HepG2 (cell line): ENCODE data around the gene TSPAN18. TPM values are rescaled to one million over a fixed set of nuclear protein-coding genes. Genes with fewer than 3 reads are reported as not detected.

ENCODE experiments used
- AGO1 ChIP-seq: fragments of 200-400 bp; formaldehyde crosslinking; IDR thresholded peaks from 2 replicates; pipeline ENCODE4 v1.6.1; 2017; ENCODE audit warnings: mild to moderate bottlenecking, low read depth, low read length, moderate library complexity; ENCODE audit not compliant: poor library complexity, severe bottlenecking
- CEBPB ChIP-seq: IDR thresholded peaks from 2 replicates; pipeline ENCODE4 v1.6.1; 2011; ENCODE audit warnings: low read depth, low read length, improper control_type of control experiment, borderline replicate concordance
- CHD2 ChIP-seq: IDR thresholded peaks from 2 replicates; pipeline ENCODE4 v1.6.1; 2011; ENCODE audit warnings: low read depth, low read length, improper control_type of control experiment
- GLI4 ChIP-seq: sonication (generic); formaldehyde crosslinking; IDR thresholded peaks from 2 replicates; pipeline ENCODE4 v1.5.1; 2020; ENCODE audit warnings: missing genetic modification reagents, mild to moderate bottlenecking, moderate library complexity, borderline replicate concordance
- GPN1 ChIP-seq: sonication (generic); formaldehyde crosslinking; IDR thresholded peaks from 2 replicates; pipeline ENCODE4 v1.5.1; 2020; ENCODE audit warnings: missing genetic modification reagents, borderline replicate concordance
- PAX8 ChIP-seq: sonication (generic); formaldehyde crosslinking; IDR thresholded peaks from 2 replicates; pipeline ENCODE4 v1.8.0; 2022; ENCODE audit warnings: mild to moderate bottlenecking, missing genetic modification reagents, borderline replicate concordance
- PRMT3 ChIP-seq: sonication (generic); formaldehyde crosslinking; IDR thresholded peaks from 2 replicates; pipeline ENCODE4 v1.8.1; 2022; ENCODE audit warnings: low read depth, mild to moderate bottlenecking, moderate library complexity, missing genetic modification reagents, borderline replicate concordance
- ZFY ChIP-seq: sonication (generic); formaldehyde crosslinking; IDR thresholded peaks from 2 replicates; pipeline ENCODE4 v1.4.0; 2020; ENCODE audit warnings: missing genetic modification reagents
- ZNF678 ChIP-seq: sonication (generic); formaldehyde crosslinking; IDR thresholded peaks from 2 replicates; pipeline ENCODE4 v1.4.0; 2020; ENCODE audit warnings: mild to moderate bottlenecking, missing genetic modification reagents
- polyA plus RNA-seq, 8 experiments: library from polyadenylated mRNA; depleted of rRNA in 3 of 8; stranded (reverse) in 7 of 8; unstranded in 1 of 8; fragments of >200 nt; fragmentation: Illumina TruSeq in 4 of 8; extraction: Trizol in 4 of 8; gene quantifications; 2 replicates each; pipeline versions ENCODE4 v1.2.1 to v1.2.3, GENCODE V29; 2011 to 2016; ENCODE audit warnings: low read depth in 4 of 8, missing spikeins in 1 of 8, mixed read lengths in 1 of 8; ENCODE audit not compliant: insufficient read depth in 1 of 8
- total RNA-seq, 5 experiments: library from RNA; depleted of rRNA; stranded (reverse); fragments of >200 nt; fragmentation: Illumina TruSeq; extraction: Trizol; gene quantifications; 2 replicates each; pipeline ENCODE4 v1.2.3, GENCODE V29; 2016; ENCODE audit warnings: low read depth in 1 of 5
- TF ChIP-seq, protein P1 (sequence below): sonication (generic); formaldehyde crosslinking; IDR thresholded peaks from 2 replicates; pipeline ENCODE4 v1.5.1; 2020; ENCODE audit warnings: mild to moderate bottlenecking, missing genetic modification reagents, borderline replicate concordance
- TF ChIP-seq, protein P2 (sequence below): sonication (generic); formaldehyde crosslinking; conservative IDR thresholded peaks from 2 replicates; pipeline ENCODE4 v1.4.0; 2020; ENCODE audit warnings: missing genetic modification reagents
- TF ChIP-seq, protein P3 (sequence below): sonication (generic); formaldehyde crosslinking; IDR thresholded peaks from 2 replicates; pipeline ENCODE4 v1.5.0; 2020; ENCODE audit warnings: mild to moderate bottlenecking, missing genetic modification reagents, moderate library complexity

The TSPAN18 gene
- total and polyA plus RNA-seq, 2 of the 13 experiments (the other 11 are each of a cell fraction or from before 2014, with no cell fraction given), result not detected

- TF ChIP-seq, protein P1, sequence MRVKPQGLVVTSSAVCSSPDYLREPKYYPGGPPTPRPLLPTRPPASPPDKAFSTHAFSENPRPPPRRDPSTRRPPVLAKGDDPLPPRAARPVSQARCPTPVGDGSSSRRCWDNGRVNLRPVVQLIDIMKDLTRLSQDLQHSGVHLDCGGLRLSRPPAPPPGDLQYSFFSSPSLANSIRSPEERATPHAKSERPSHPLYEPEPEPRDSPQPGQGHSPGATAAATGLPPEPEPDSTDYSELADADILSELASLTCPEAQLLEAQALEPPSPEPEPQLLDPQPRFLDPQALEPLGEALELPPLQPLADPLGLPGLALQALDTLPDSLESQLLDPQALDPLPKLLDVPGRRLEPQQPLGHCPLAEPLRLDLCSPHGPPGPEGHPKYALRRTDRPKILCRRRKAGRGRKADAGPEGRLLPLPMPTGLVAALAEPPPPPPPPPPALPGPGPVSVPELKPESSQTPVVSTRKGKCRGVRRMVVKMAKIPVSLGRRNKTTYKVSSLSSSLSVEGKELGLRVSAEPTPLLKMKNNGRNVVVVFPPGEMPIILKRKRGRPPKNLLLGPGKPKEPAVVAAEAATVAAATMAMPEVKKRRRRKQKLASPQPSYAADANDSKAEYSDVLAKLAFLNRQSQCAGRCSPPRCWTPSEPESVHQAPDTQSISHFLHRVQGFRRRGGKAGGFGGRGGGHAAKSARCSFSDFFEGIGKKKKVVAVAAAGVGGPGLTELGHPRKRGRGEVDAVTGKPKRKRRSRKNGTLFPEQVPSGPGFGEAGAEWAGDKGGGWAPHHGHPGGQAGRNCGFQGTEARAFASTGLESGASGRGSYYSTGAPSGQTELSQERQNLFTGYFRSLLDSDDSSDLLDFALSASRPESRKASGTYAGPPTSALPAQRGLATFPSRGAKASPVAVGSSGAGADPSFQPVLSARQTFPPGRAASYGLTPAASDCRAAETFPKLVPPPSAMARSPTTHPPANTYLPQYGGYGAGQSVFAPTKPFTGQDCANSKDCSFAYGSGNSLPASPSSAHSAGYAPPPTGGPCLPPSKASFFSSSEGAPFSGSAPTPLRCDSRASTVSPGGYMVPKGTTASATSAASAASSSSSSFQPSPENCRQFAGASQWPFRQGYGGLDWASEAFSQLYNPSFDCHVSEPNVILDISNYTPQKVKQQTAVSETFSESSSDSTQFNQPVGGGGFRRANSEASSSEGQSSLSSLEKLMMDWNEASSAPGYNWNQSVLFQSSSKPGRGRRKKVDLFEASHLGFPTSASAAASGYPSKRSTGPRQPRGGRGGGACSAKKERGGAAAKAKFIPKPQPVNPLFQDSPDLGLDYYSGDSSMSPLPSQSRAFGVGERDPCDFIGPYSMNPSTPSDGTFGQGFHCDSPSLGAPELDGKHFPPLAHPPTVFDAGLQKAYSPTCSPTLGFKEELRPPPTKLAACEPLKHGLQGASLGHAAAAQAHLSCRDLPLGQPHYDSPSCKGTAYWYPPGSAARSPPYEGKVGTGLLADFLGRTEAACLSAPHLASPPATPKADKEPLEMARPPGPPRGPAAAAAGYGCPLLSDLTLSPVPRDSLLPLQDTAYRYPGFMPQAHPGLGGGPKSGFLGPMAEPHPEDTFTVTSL (CRISPR knock-in tag), result no peak
- TF ChIP-seq ZNF678 (CRISPR knock-in tag), result no peak
- TF ChIP-seq GPN1 (CRISPR knock-in tag), result no peak
- no peak for TF ChIP-seq GLI4 (CRISPR knock-in tag)
- TF ChIP-seq CHD2, result no peak
- TF ChIP-seq CEBPB, result no peak
- TF ChIP-seq, protein P2, sequence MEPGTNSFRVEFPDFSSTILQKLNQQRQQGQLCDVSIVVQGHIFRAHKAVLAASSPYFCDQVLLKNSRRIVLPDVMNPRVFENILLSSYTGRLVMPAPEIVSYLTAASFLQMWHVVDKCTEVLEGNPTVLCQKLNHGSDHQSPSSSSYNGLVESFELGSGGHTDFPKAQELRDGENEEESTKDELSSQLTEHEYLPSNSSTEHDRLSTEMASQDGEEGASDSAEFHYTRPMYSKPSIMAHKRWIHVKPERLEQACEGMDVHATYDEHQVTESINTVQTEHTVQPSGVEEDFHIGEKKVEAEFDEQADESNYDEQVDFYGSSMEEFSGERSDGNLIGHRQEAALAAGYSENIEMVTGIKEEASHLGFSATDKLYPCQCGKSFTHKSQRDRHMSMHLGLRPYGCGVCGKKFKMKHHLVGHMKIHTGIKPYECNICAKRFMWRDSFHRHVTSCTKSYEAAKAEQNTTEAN (CRISPR knock-in tag), result no peak
- no peak for TF ChIP-seq PRMT3
- TF ChIP-seq PAX8 (CRISPR knock-in tag), result no peak
- TF ChIP-seq AGO1, result no peak
- TF ChIP-seq, protein P3, sequence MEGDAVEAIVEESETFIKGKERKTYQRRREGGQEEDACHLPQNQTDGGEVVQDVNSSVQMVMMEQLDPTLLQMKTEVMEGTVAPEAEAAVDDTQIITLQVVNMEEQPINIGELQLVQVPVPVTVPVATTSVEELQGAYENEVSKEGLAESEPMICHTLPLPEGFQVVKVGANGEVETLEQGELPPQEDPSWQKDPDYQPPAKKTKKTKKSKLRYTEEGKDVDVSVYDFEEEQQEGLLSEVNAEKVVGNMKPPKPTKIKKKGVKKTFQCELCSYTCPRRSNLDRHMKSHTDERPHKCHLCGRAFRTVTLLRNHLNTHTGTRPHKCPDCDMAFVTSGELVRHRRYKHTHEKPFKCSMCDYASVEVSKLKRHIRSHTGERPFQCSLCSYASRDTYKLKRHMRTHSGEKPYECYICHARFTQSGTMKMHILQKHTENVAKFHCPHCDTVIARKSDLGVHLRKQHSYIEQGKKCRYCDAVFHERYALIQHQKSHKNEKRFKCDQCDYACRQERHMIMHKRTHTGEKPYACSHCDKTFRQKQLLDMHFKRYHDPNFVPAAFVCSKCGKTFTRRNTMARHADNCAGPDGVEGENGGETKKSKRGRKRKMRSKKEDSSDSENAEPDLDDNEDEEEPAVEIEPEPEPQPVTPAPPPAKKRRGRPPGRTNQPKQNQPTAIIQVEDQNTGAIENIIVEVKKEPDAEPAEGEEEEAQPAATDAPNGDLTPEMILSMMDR (CRISPR knock-in tag), result peak; percentile 92
- TF ChIP-seq ZFY (CRISPR knock-in tag), result no peak
These were observed 209.8 kb downstream of the TSPAN18 start (continued) for GRCh38 chr11:44936525-44936924.
